Loucy (cell line): Measurements from ENCODE around the gene RWDD4.

Source experiments
- H2AFZ ChIP-seq: fragments of 200-600 bp; sonication (generic); 2 replicates; pipeline ENCODE4 v1.6.0; 2016; ENCODE audit warnings: antibody characterized with exemption, mild to moderate bottlenecking, low read length, moderate library complexity
- H3F3A ChIP-seq: fragments of 200-600 bp; 2 replicates; pipeline ENCODE4 v1.6.0; 2016; ENCODE audit warnings: antibody characterized with exemption, low read depth, mild to moderate bottlenecking
- H3K27me3 ChIP-seq: fragments of 200-600 bp; sonication (generic); 2 replicates; pipeline ENCODE4 v1.6.1; 2014; ENCODE audit warnings: low read length, mild to moderate bottlenecking; ENCODE audit not compliant: insufficient read depth, poor library complexity, severe bottlenecking
- H3K36me3 ChIP-seq: fragments of 200-600 bp; sonication (generic); 2 replicates; pipeline ENCODE4 v1.6.1; 2016; ENCODE audit warnings: low read length; ENCODE audit not compliant: insufficient read depth
- H3K4me1 ChIP-seq: fragments of 200-600 bp; sonication (generic); 2 replicates; pipeline ENCODE4 v1.5.1; 2014; ENCODE audit warnings: low read length, mild to moderate bottlenecking; ENCODE audit not compliant: insufficient read depth, poor library complexity, severe bottlenecking
- H3K4me2 ChIP-seq: fragments of 200-600 bp; sonication (generic); 2 replicates; pipeline ENCODE4 v1.6.0; 2014; ENCODE audit warnings: antibody characterized with exemption, low read length, low read depth, mild to moderate bottlenecking; ENCODE audit not compliant: poor library complexity, severe bottlenecking
- H3K4me3 ChIP-seq: fragments of 200-600 bp; sonication (generic); 2 replicates; pipeline ENCODE4 v1.5.1; 2014; ENCODE audit warnings: low read length, mild to moderate bottlenecking, mixed read lengths; ENCODE audit not compliant: poor library complexity, severe bottlenecking
- H3K79me2 ChIP-seq: fragments of 200-600 bp; sonication (generic); 2 replicates; pipeline ENCODE4 v1.6.1; 2014; ENCODE audit warnings: low read length; ENCODE audit not compliant: insufficient read depth
- H3K9ac ChIP-seq: fragments of 200-600 bp; sonication (generic); 2 replicates; pipeline ENCODE4 v1.6.0; 2014; ENCODE audit warnings: mild to moderate bottlenecking, low read depth, low read length, moderate library complexity; ENCODE audit not compliant: poor library complexity, severe bottlenecking
- H3K9me2 ChIP-seq: fragments of 200-600 bp; sonication (generic); replicated peaks from 2 replicates; pipeline ENCODE4 v1.6.1; 2016; ENCODE audit warnings: low read depth, low read length, mixed read lengths
- H3K9me3 ChIP-seq: fragments of 200-600 bp; sonication (generic); 2 replicates; pipeline ENCODE4 v1.6.1; 2014; ENCODE audit warnings: mild to moderate bottlenecking, antibody characterized with exemption, low read length, low read depth; ENCODE audit not compliant: insufficient read depth
- H4K20me1 ChIP-seq: fragments of 200-600 bp; sonication (generic); 2 replicates; pipeline ENCODE4 v1.6.0; 2014; ENCODE audit warnings: antibody characterized with exemption, low read length, mild to moderate bottlenecking; ENCODE audit not compliant: insufficient read depth, poor library complexity, severe bottlenecking
- EZH2phosphoT487 ChIP-seq: fragments of 200-600 bp; IDR thresholded peaks from 2 replicates; pipeline ENCODE4 v1.6.1; 2018; ENCODE audit warnings: antibody characterized with exemption, mild to moderate bottlenecking, moderate library complexity, borderline replicate concordance
- TF ChIP-seq, protein P1 (sequence below): fragments of 200-600 bp; sonication (generic); conservative IDR thresholded peaks from 2 replicates; pipeline ENCODE4 v1.5.1; 2014; ENCODE audit warnings: mild to moderate bottlenecking, antibody characterized with exemption, low read length

The RWDD4 gene

GRCh38 chr4:183610033-183610432 lies 49.0 kb downstream of the RWDD4 start:
- no peaks in the 10 kb centered on the region for H4K20me1 ChIP-seq
- no peaks in the 10 kb centered on the region for H3F3A ChIP-seq
- no peak overlapping the region for H3K4me2 ChIP-seq
- no peaks in the 10 kb centered on the region for H3K9me3 ChIP-seq
- no peaks in the 10 kb centered on the region for H3K9me2 ChIP-seq
- TF ChIP-seq, protein P1, sequence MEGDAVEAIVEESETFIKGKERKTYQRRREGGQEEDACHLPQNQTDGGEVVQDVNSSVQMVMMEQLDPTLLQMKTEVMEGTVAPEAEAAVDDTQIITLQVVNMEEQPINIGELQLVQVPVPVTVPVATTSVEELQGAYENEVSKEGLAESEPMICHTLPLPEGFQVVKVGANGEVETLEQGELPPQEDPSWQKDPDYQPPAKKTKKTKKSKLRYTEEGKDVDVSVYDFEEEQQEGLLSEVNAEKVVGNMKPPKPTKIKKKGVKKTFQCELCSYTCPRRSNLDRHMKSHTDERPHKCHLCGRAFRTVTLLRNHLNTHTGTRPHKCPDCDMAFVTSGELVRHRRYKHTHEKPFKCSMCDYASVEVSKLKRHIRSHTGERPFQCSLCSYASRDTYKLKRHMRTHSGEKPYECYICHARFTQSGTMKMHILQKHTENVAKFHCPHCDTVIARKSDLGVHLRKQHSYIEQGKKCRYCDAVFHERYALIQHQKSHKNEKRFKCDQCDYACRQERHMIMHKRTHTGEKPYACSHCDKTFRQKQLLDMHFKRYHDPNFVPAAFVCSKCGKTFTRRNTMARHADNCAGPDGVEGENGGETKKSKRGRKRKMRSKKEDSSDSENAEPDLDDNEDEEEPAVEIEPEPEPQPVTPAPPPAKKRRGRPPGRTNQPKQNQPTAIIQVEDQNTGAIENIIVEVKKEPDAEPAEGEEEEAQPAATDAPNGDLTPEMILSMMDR, result no peak
- no peak for TF ChIP-seq EZH2phosphoT487
- H3K4me3 ChIP-seq, result no peak overlapping the region
- no peaks in the 10 kb centered on the region for H3K79me2 ChIP-seq
- H3K9ac ChIP-seq, result no peak overlapping the region
- no peaks in the 10 kb centered on the region for H3K27me3 ChIP-seq
- no peaks in the 10 kb centered on the region for H3K4me1 ChIP-seq
- no peaks in the 10 kb centered on the region for H3K36me3 ChIP-seq
- no peak overlapping the region for H2AFZ ChIP-seq

DNA sequence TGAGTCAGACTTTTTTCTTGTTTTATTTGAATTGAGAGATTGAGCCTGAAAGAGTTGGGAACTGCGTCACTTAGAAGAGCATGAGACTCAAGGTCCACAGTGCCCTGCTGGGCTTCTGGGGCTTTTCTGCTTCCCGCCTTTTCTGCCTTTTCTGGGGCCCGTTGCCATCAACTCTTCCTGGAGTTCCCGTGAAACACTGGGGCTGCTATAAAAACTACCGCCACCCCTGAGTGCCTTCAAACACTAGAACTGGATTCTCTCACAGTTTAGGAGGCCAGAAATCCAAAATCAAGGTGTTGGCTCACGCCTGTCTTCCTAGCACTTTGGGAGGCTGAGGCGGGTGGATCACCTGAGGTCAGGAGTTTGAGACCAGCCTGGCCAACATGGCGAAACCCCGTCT lies 49.8 kb downstream of the RWDD4 start:
- TF ChIP-seq, protein P1, result no peak
- TF ChIP-seq EZH2phosphoT487, result no peak
- H3K36me3 ChIP-seq, result no peaks in the 10 kb centered on the region
- H3K79me2 ChIP-seq, result no peaks in the 10 kb centered on the region
- no peak overlapping the region for H3K4me3 ChIP-seq
- H3K4me2 ChIP-seq, result no peak overlapping the region
- H2AFZ ChIP-seq, result no peak overlapping the region
- no peaks in the 10 kb centered on the region for H4K20me1 ChIP-seq
- no peak overlapping the region for H3K9ac ChIP-seq
- H3K27me3 ChIP-seq, result no peaks in the 10 kb centered on the region
- H3K4me1 ChIP-seq, result no peaks in the 10 kb centered on the region
- no peaks in the 10 kb centered on the region for H3K9me3 ChIP-seq
- no peaks in the 10 kb centered on the region for H3F3A ChIP-seq
- H3K9me2 ChIP-seq, result no peaks in the 10 kb centered on the region

DNA sequence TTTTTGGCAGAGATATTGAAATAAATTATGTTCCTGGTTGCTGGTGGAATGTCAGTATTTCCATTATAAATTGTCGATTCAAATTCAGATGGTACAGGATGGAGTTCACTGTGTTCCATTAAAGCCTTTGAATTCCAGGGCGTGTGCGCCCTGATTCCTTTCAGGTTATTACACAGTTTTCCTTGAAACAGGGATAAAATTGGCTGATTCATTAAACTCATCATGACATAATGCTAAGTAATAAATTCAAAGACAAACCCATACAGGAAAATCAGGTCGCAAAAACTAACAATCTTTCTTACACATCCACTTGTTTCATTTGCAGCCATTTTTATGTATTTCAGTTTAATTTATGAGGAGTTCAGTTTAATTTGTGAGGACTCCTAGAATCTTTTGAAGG lies 51.1 kb downstream of the RWDD4 start:
- TF ChIP-seq, protein P1, result no peak
- no peak for TF ChIP-seq EZH2phosphoT487
- H3K9me2 ChIP-seq, result no peaks in the 10 kb centered on the region
- H3K36me3 ChIP-seq, result no peaks in the 10 kb centered on the region
- no peaks in the 10 kb centered on the region for H3K27me3 ChIP-seq
- no peaks in the 10 kb centered on the region for H3K4me1 ChIP-seq
- no peak overlapping the region for H2AFZ ChIP-seq
- H3K4me3 ChIP-seq, result no peak overlapping the region
- no peaks in the 10 kb centered on the region for H3K79me2 ChIP-seq
- no peaks in the 10 kb centered on the region for H3F3A ChIP-seq
- no peak overlapping the region for H3K9ac ChIP-seq
- H3K9me3 ChIP-seq, result no peaks in the 10 kb centered on the region
- H4K20me1 ChIP-seq, result no peaks in the 10 kb centered on the region
- H3K4me2 ChIP-seq, result no peak overlapping the region
